AG09309 (cell line): ENCODE data around the gene FKBP3.
A peak's percentile ranks its signal among the peaks of the same experiment; 100 is the strongest.
"Not testable (repeated sequence)": the region's sequence is repeated elsewhere in the genome, so short reads cannot be mapped to it uniquely, and the experiment has no call there.

Source experiments
- DNase-seq: peaks from one replicate; pipeline ENCODE4 v3.0.0-alpha.2; 2010; ENCODE audit warnings: low read depth
- H3K4me3 ChIP-seq: 2 replicates; pipeline ENCODE4 v1.5.1; 2011; ENCODE audit warnings: mild to moderate bottlenecking, low read depth, low read length, moderate library complexity; ENCODE audit not compliant: control insufficient read depth
- TF ChIP-seq, protein P1 (sequence below): IDR thresholded peaks from 2 replicates; pipeline ENCODE4 v1.5.1; 2011; ENCODE audit warnings: mild to moderate bottlenecking, low read depth, low read length, inconsistent platforms; ENCODE audit not compliant: insufficient read depth, control insufficient read depth; ENCODE audit errors: missing control alignments

The FKBP3 gene

DNA sequence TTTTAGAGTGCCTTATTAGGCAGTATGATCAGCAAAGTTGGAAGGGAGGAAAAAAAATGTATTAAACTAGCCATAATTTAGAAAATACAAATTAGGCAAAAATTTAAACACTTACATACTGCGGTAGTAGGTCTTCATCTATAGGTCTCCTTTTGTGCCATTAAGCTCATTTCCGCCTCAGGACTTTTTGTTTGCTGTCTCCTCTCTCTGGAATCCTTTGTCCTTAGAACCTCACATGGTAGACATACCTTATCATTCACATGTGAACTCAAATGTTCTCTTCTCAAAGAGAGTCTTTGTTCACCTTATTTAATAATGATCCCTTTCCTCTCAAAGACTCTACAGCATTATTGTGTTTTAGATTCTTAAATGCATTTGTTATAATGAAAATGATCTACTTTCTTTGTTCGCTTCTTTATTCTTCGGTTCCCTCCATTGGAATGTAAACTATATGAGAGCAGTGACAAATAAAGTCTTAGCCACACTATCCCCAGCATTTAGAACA is 16.2 kb upstream of the FKBP3 start:
- DNase-seq = no peak
- TF ChIP-seq, protein P1, sequence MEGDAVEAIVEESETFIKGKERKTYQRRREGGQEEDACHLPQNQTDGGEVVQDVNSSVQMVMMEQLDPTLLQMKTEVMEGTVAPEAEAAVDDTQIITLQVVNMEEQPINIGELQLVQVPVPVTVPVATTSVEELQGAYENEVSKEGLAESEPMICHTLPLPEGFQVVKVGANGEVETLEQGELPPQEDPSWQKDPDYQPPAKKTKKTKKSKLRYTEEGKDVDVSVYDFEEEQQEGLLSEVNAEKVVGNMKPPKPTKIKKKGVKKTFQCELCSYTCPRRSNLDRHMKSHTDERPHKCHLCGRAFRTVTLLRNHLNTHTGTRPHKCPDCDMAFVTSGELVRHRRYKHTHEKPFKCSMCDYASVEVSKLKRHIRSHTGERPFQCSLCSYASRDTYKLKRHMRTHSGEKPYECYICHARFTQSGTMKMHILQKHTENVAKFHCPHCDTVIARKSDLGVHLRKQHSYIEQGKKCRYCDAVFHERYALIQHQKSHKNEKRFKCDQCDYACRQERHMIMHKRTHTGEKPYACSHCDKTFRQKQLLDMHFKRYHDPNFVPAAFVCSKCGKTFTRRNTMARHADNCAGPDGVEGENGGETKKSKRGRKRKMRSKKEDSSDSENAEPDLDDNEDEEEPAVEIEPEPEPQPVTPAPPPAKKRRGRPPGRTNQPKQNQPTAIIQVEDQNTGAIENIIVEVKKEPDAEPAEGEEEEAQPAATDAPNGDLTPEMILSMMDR = no peak
- H3K4me3 ChIP-seq = no peak overlapping the region

DNA sequence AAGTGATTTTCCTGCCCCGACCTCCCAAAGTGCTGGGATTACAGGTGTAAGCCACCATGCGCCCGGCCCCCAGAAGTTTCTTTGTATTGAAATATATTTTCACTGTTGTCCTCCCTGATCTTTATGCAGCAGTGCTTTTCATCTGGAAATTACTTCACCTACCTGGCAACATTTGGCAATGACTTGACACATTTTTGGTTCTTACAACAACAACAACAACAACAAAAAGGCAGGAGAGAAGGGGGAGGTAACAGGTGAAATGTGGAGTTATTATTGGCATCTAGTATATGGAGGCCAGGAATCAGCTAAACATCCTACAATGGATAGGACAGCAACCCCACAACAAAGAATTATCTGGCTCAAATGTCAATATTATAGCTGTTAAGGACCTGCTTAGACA is 15.3 kb upstream of the FKBP3 start:
- H3K4me3 ChIP-seq = no peak overlapping the region
- TF ChIP-seq, protein P1 = no peak

DNA sequence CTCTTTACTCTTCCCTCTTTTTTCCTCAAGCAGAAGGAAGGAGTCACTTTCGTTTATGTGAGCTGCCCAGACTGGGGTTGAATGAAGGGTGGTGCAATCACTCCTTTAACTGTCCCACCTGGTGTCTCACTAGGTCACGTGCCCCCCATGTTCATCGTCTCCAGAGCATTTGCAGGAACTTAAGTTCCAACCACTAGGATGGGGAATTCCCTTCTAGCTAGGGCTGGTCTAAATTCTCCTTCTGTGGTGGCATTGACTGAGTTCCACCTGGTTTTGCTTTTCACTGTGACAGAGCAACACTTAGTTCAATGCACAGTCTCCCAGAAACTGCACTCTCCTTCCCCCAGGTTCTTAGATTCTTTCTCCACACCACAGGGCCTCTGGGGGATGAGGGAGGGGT is 10.9 kb upstream of the FKBP3 start:
- no peak overlapping the region for H3K4me3 ChIP-seq
- TF ChIP-seq, protein P1 = no peak
- no peak for DNase-seq

More for the DNA sequence above, 15.3 kb upstream of the FKBP3 start:
- DNase-seq = no peak

DNA sequence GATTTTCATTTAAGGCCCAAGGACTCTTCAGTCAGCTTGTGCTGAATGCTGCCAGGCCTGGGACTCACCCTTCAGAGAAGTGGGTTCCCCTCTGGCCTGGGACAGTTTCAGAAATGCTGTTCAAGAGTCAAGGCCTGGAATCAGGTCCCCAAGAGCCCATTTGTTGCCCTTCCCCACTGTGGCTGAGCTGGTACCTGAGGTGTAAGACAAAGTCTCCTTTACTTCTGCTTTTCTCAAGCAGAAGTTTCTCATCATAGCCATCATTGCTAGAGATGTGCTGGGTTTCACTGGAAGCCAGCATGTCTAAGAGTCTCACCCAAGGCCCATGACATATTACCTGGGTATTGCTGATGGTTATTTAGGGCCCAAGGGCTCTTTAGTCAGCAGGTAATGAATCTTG is 10.4 kb upstream of the FKBP3 start:
- no peak for DNase-seq
- no peak overlapping the region for H3K4me3 ChIP-seq
- TF ChIP-seq, protein P1 = no peak

DNA sequence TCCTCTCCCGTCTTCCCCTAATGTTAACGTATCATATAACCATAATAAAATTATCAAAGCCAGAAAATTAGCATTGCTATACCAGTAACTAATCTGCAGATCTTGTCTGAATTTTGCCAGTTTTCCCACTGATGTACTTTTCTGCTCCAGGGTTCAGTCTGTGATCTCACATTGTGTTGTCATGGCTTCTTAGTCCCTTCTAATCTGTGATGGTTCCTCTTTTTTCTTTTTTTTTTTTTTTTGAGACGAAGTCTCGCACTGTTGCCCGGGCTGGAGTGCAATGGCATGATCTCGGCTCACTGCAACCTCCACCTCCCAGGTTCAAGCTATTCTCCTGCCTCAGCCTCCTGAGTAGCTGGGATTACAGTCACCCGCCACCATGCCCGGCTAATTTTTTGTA is 7.8 kb upstream of the FKBP3 start:
- DNase-seq, H3K4me3 ChIP-seq: not testable (repeated sequence)

DNA sequence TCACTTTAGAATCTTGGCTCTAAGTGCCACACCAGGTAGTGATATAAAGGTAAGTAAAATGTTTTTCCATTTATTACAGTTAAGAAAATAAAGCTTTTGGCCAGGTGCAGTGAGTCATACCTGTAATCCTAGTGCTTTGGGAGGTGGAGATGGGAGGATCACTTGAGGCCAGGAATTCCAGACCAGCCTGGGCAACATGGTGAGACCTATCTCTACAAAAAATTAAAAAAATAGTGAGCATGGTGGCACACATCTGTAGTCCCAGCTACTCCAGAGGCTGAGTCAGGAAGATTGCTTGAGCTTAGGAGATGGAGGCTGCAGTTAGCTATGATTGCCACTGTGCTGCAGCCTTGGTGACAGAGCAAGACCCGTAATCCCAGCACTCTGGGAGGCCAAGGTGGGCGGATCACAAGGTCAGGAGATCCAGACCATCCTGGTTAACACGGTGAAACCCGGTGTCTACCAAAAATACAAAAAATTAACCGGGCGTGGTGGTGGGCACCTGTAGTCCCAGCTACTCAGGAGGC is 6.4 kb upstream of the FKBP3 start:
- DNase-seq = no peak

DNA sequence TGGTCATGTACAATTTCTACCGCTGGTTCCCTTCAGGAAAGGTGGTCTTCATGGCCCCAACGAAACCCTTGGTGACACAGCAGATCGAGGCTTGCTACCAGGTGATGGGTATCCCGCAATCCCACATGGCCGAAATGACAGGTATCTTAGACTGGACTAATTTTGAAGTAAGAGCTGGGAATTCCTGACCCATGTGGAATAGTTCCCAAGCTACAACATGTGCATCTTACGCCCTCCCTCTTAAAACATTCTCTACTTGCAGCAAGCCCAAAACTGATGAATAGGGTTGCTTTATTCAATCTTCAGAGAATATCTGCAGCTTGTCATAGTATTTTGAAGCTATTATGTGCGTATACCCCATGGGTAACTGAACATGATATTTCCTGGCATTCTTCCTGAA is 2.1 kb upstream of the FKBP3 start:
- TF ChIP-seq, protein P1 = no peak
- peak overlapping the region; percentile 52 for H3K4me3 ChIP-seq
- no peak for DNase-seq

More for the DNA sequence above, 6.4 kb upstream of the FKBP3 start:
- no peak overlapping the region for H3K4me3 ChIP-seq
- TF ChIP-seq, protein P1 = no peak
